HCT116 (cell line): Measurements from ENCODE around the gene ZNF646. TPM values are rescaled to one million over a fixed set of nuclear protein-coding genes. Genes with fewer than 3 reads are reported as not detected.

Source experiments
- ATAC-seq: fragments of 200-7000 bp; cut with Tn5 transposase; 2 replicates; pipeline ENCODE4 v1.9.1; 2020; ENCODE audit warnings: mild to moderate bottlenecking, moderate library complexity
- BruUV-seq: library from RNA; stranded (reverse); fragments of 400-500 nt; replicated peaks from 2 replicates; lab custom pipeline; 2021; lab: Mats Ljungman, UMichigan
- CTCF ChIA-PET: fragments of 300-600 bp; sonication (Branson Sonifier 250); formaldehyde crosslinking; loops from one replicate; lab custom pipeline; 2021; ENCODE audit warnings: antibody characterized with exemption; lab: Charles Lee
- POLR2A ChIA-PET: fragments of 300-600, 350-600 bp; sonication (Branson Sonifier 250); formaldehyde crosslinking; loops from one replicate; lab custom pipeline; 2021; ENCODE audit warnings: antibody characterized with exemption; lab: Charles Lee
- RAD21 ChIA-PET, 2 experiments: fragments of 300-600 bp; sonication (Branson Sonifier 250); formaldehyde crosslinking; loops; one replicate each; lab custom pipeline; 2023; ENCODE audit warnings: low total read pairs in 2 of 2; ENCODE audit not compliant: uncharacterized antibody in 2 of 2, unreplicated experiment in 2 of 2, low non-redundant PET in 1 of 2; lab: Charles Lee
- DNase-seq: peaks from one replicate; pipeline ENCODE4 v3.0.0-alpha.2; 2010; ENCODE audit warnings: low read depth, low spot score
- H2AFZ ChIP-seq: fragments of 200-600 bp; shearing (Covaris generic), sonication (generic); 2 replicates; pipeline ENCODE4 v1.6.1; 2017; ENCODE audit warnings: low read depth, mixed run types, mixed read lengths, antibody characterized with exemption, low read length; ENCODE audit not compliant: poor library complexity, severe bottlenecking
- H3K27ac ChIP-seq: 2 replicates; pipeline ENCODE4 v1.5.1; 2012; ENCODE audit warnings: low read depth, low read length
- H3K27me3 ChIP-seq: fragments of 200-600 bp; sonication (generic); 2 replicates; pipeline ENCODE4 v1.6.1; 2016; ENCODE audit warnings: mixed run types, low read length, mixed read lengths; ENCODE audit not compliant: insufficient read depth
- H3K36me3 ChIP-seq, 2 experiments: fragments of 200-500 bp in 1 of 2; fragments of 200-600 bp in 1 of 2; sonication (Bioruptor generic) in 1 of 2; sonication (generic) in 1 of 2; 2 replicates each; pipeline versions ENCODE4 v1.5.1 to v1.6.1; 2014 to 2016; ENCODE audit warnings: low read length in 2 of 2, inconsistent platforms in 1 of 2, mixed read lengths in 1 of 2, mixed run types in 1 of 2; ENCODE audit not compliant: insufficient read depth in 2 of 2, control insufficient read depth in 1 of 2
- H3K4me1 ChIP-seq, 2 experiments: fragments of 200-600 bp in 1 of 2; sonication (generic) in 1 of 2; 2 replicates each; pipeline versions ENCODE4 v1.5.1 to v1.6.1; 2012 to 2017; ENCODE audit warnings: low read length in 2 of 2, inconsistent platforms in 1 of 2, mild to moderate bottlenecking in 1 of 2, mixed read lengths in 1 of 2, mixed run types in 1 of 2, moderate library complexity in 1 of 2; ENCODE audit not compliant: insufficient read depth in 2 of 2, control insufficient read depth in 1 of 2
- H3K4me2 ChIP-seq: fragments of 200-600 bp; sonication (generic); 2 replicates; pipeline ENCODE4 v1.6.1; 2017; ENCODE audit warnings: mixed run types, low read length, mixed read lengths
- H3K4me3 ChIP-seq, 2 experiments: fragments of 200-600 bp in 1 of 2; sonication (generic) in 1 of 2; replicated peaks in 1 of 2; 2 replicates each; pipeline ENCODE4 v1.5.1; 2011 to 2016; ENCODE audit warnings: low read length in 2 of 2, control low read depth in 1 of 2, low read depth in 1 of 2, mild to moderate bottlenecking in 1 of 2, mixed read lengths in 1 of 2, mixed run types in 1 of 2
- H3K79me2 ChIP-seq: fragments of 200-600 bp; sonication (generic); 2 replicates; pipeline ENCODE4 v1.6.1; 2017; ENCODE audit warnings: mild to moderate bottlenecking, mixed run types, low read length, moderate library complexity, mixed read lengths; ENCODE audit not compliant: insufficient read depth
- H3K9ac ChIP-seq: fragments of 200-600 bp; sonication (generic); 2 replicates; pipeline ENCODE4 v1.6.1; 2016; ENCODE audit warnings: low read length, mixed read lengths
- H3K9me2 ChIP-seq: fragments of 200-600 bp; sonication (generic), shearing (Covaris generic); 2 replicates; pipeline ENCODE4 v1.6.1; 2017; ENCODE audit warnings: mixed run types, mild to moderate bottlenecking, moderate library complexity; ENCODE audit not compliant: insufficient read depth
- H3K9me3 ChIP-seq, 2 experiments: fragments of 200-500 bp in 1 of 2; fragments of 200-600 bp in 1 of 2; sonication (Bioruptor generic) in 1 of 2; sonication (generic) in 1 of 2; 2 replicates each; pipeline ENCODE4 v1.6.1; 2014 to 2017; ENCODE audit warnings: low read length in 2 of 2, mixed read lengths in 2 of 2, inconsistent platforms in 1 of 2, low read depth in 1 of 2, mild to moderate bottlenecking in 1 of 2, mixed run types in 1 of 2, moderate library complexity in 1 of 2; ENCODE audit not compliant: control insufficient read depth in 1 of 2, insufficient read depth in 1 of 2
- H4K20me1 ChIP-seq: fragments of 200-600 bp; sonication (generic), shearing (Covaris generic); 2 replicates; pipeline ENCODE4 v1.6.1; 2017; ENCODE audit warnings: mixed run types, mild to moderate bottlenecking, moderate library complexity; ENCODE audit not compliant: insufficient read depth
- CBX3 ChIP-seq: IDR thresholded peaks from 2 replicates; pipeline ENCODE4 v1.6.1; 2012; ENCODE audit warnings: low read depth
- EZH2 ChIP-seq: fragments of 200-600 bp; sonication (generic); IDR thresholded peaks from 2 replicates; pipeline ENCODE4 v1.6.1; 2017; ENCODE audit warnings: antibody characterized with exemption, mixed run types
- EZH2phosphoT487 ChIP-seq: fragments of 200-600 bp; IDR thresholded peaks from 2 replicates; pipeline ENCODE4 v1.6.1; 2018; ENCODE audit warnings: antibody characterized with exemption, borderline replicate concordance
- FOSL1 ChIP-seq: IDR thresholded peaks from 2 replicates; pipeline ENCODE4 v1.6.1; 2012; ENCODE audit warnings: low read depth
- JUND ChIP-seq: IDR thresholded peaks from 2 replicates; pipeline ENCODE4 v1.6.1; 2012
- POLR2AphosphoS5 ChIP-seq: IDR thresholded peaks from 2 replicates; pipeline ENCODE4 v1.6.1; 2011; ENCODE audit warnings: mild to moderate bottlenecking, low read depth, low read length, moderate library complexity
- YY1 ChIP-seq: IDR thresholded peaks from 2 replicates; pipeline ENCODE4 v1.6.1; 2011; ENCODE audit warnings: low read length, low read depth, moderate library complexity, mild to moderate bottlenecking; ENCODE audit not compliant: insufficient replicate concordance; ENCODE audit errors: extremely low read depth
- ZBTB33 ChIP-seq: IDR thresholded peaks from 2 replicates; pipeline ENCODE4 v1.6.1; 2011; ENCODE audit warnings: mild to moderate bottlenecking, low read length, moderate library complexity; ENCODE audit not compliant: insufficient replicate concordance; ENCODE audit errors: extremely low read depth
- ZFX ChIP-seq: fragments of 450-650 bp; IDR thresholded peaks from 2 replicates; pipeline ENCODE4 v1.6.1; 2017
- intact Hi-C: fragments of 100-400 bp; cut with micrococcal nuclease; formaldehyde crosslinking; loops from 2 replicates; pipeline ENCODE4 v1.10.0; 2022
- total RNA-seq: library from RNA; stranded (reverse); gene quantifications from one replicate; pipeline ENCODE4 v1.2.1, GENCODE V29; 2021; ENCODE audit not compliant: unreplicated experiment
- TF ChIP-seq, protein P1 (sequence below): IDR thresholded peaks from 2 replicates; pipeline ENCODE4 v1.6.1; 2012

Gene ZNF646
- total RNA-seq, 1 experiment from 2014 or later: 17.7 TPM

- POLR2A ChIA-PET: no interaction called here
- no peaks in the 10 kb centered on the region for H4K20me1 ChIP-seq
- CTCF ChIA-PET: no interaction called here
- H3K9me3 ChIP-seq: no peaks in the 10 kb centered on the region
- H3K27me3 ChIP-seq: no peaks in the 10 kb centered on the region
- RAD21 ChIA-PET: no interaction called here
- peaks cover 19% of the 10 kb centered on the region for H3K79me2 ChIP-seq
- peaks cover 2 to 19% of the 10 kb centered on the region in 2 experiments; a peak in 2 of 4 replicates for H3K36me3 ChIP-seq
- peaks cover 0 to 10% of the 10 kb centered on the region in 2 experiments; a peak in 2 of 4 replicates for H3K4me1 ChIP-seq
- intact Hi-C loops: no loop called here
- no peak overlapping the region for H3K4me3 ChIP-seq
- TF ChIP-seq EZH2 (no peak), ZFX (no peak), JUND (no peak), ZBTB33 (no peak), EZH2phosphoT487 (no peak)
- DNase-seq (no peak), ATAC-seq (no peak)
- BruUV-seq: no TSS peak
- no peak overlapping the region for H3K4me2 ChIP-seq
- H3K9ac ChIP-seq: no peak overlapping the region
- H2AFZ ChIP-seq: no peak overlapping the region
- H3K9me2 ChIP-seq: no peaks in the 10 kb centered on the region
- no peak overlapping the region for H3K27ac ChIP-seq
Measured at GRCh38 chr16:31061126-31061812, 13.0 kb upstream of the ZNF646 start.

DNA sequence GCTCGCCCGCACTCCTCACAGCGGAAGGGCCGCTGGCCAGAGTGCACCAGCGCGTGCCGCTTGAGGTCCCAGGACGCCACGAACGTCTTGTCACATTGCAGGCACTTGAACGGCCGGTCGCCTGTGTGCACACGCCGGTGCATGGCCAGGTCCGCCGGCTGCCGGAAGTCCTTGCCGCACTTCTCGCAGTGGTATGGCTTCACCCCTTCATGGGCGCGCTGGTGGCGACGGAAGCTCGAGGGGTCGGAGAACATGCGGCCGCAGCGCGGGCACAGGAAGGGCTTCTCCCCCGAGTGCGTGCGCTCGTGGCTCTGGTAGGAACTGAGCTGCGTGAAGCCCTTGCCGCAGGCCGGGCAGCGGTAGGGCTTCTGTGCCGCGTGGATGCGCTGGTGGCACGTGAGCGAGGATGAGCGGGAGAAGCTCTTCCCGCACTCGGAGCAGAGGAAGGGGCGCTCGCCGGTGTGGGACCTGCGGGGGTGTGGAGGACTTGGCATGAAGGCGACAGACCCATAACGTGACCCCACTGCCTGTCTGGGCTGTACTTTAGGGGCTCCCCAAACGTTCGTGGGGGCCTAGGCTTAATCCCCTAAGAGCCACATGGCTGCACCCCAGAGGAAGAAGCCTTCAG is 12.3 kb upstream of the ZNF646 start:
- intact Hi-C loops: no loop called here
- peaks cover 25% of the 10 kb centered on the region for H3K79me2 ChIP-seq
- peaks cover 2 to 19% of the 10 kb centered on the region in 2 experiments; a peak in 2 of 4 replicates for H3K36me3 ChIP-seq
- ChIA-PET POLR2A (interaction anchor here (0.7 kb wide), 1 partner anchor 10 kb away, joined by 3 read pairs; no protein-coding TSS in a partner anchor), CTCF (no interaction called here)
- H3K4me2 ChIP-seq: no peak overlapping the region
- H3K4me3 ChIP-seq: no peak overlapping the region
- no peaks in the 10 kb centered on the region for H3K9me2 ChIP-seq
- TF ChIP-seq, protein P1, sequence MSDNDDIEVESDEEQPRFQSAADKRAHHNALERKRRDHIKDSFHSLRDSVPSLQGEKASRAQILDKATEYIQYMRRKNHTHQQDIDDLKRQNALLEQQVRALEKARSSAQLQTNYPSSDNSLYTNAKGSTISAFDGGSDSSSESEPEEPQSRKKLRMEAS: no peak
- TF ChIP-seq YY1: no peak
- no peak for TF ChIP-seq CBX3
- TF ChIP-seq EZH2: no peak
- TF ChIP-seq POLR2AphosphoS5: no peak
- TF ChIP-seq EZH2phosphoT487: no peak
- TF ChIP-seq FOSL1: no peak
- no peak for TF ChIP-seq ZBTB33
- TF ChIP-seq, all 23 proteins: peak for 0
- no peaks in the 10 kb centered on the region for H4K20me1 ChIP-seq
- no peak for DNase-seq
- no peak overlapping the region for H2AFZ ChIP-seq
- ATAC-seq: no peak
- H3K27me3 ChIP-seq: no peaks in the 10 kb centered on the region
- no peak overlapping the region for H3K9ac ChIP-seq
- no peaks in the 10 kb centered on the region for H3K9me3 ChIP-seq
- peaks cover 0 to 10% of the 10 kb centered on the region in 2 experiments; a peak in 2 of 4 replicates for H3K4me1 ChIP-seq
- no TSS peak for BruUV-seq
- no peak overlapping the region for H3K27ac ChIP-seq
- RAD21 ChIA-PET: no interaction called here
